GM13977 (cell line): ENCODE measurements around the gene YY1.

Source experiments
- DNase-seq: peaks from one replicate; pipeline ENCODE4 v3.0.0; 2012; ENCODE audit warnings: low spot score
- in situ Hi-C: fragments of 300-500 bp; cut with MboI; formaldehyde crosslinking; loops from one replicate; pipeline ENCODE4 v1.12.0; 2022; ENCODE audit warnings: low sequenced_read_pairs, low pct_unique_long_range_greater_than_20kb, mixed read lengths, inconsistent platforms; ENCODE audit not compliant: unreplicated experiment
- TF ChIP-seq, protein P1 (sequence below): IDR thresholded peaks from 2 replicates; pipeline ENCODE4 v1.5.1; 2012; ENCODE audit warnings: mild to moderate bottlenecking, control low read depth; ENCODE audit not compliant: insufficient read depth; ENCODE audit errors: extremely low read depth, missing control alignments

The YY1 gene

DNA sequence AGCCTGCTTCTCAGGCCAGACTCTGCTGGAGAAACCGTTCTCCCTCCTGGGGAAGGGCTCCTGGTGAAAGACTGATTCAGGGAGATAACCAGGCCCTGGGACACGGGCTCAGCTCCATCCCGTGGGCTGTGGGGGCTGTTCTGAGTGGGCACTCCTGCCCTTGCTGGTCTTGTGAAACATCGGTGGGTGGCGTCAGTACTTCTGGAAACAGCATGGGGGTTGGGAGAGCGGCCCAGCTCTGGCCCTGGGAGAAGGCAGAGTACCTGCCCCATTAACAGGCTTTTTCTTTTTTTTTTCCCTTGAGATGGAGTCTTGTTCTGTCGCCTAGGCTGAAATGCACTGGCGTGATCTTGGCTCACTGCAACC is 85.0 kb downstream of the YY1 start:
- in situ Hi-C loops: no loop called here
- no peak for DNase-seq
- TF ChIP-seq, protein P1, sequence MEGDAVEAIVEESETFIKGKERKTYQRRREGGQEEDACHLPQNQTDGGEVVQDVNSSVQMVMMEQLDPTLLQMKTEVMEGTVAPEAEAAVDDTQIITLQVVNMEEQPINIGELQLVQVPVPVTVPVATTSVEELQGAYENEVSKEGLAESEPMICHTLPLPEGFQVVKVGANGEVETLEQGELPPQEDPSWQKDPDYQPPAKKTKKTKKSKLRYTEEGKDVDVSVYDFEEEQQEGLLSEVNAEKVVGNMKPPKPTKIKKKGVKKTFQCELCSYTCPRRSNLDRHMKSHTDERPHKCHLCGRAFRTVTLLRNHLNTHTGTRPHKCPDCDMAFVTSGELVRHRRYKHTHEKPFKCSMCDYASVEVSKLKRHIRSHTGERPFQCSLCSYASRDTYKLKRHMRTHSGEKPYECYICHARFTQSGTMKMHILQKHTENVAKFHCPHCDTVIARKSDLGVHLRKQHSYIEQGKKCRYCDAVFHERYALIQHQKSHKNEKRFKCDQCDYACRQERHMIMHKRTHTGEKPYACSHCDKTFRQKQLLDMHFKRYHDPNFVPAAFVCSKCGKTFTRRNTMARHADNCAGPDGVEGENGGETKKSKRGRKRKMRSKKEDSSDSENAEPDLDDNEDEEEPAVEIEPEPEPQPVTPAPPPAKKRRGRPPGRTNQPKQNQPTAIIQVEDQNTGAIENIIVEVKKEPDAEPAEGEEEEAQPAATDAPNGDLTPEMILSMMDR: no peak

DNA sequence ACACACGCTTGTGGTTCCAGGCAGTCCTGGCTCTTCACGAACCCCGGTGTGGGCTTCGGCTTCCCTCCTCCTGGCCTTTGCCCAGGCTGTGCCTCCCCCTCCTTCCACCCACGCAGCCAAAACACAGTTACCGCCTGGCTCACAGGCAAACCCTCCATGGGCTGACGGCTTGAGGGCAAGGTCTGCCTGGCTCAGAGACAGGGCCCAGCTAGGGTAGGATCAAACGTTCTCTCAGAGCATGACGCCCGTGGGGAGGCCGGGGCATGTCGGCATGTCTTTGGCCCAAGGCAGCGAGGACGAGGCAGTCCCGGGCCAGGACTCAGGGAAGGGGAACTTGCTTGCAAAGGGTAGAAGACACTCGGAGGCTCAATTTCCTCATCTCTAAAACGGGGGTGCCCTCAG is 86.3 kb downstream of the YY1 start:
- no peak for DNase-seq
- in situ Hi-C loops: no loop called here
- TF ChIP-seq, protein P1: no peak

DNA sequence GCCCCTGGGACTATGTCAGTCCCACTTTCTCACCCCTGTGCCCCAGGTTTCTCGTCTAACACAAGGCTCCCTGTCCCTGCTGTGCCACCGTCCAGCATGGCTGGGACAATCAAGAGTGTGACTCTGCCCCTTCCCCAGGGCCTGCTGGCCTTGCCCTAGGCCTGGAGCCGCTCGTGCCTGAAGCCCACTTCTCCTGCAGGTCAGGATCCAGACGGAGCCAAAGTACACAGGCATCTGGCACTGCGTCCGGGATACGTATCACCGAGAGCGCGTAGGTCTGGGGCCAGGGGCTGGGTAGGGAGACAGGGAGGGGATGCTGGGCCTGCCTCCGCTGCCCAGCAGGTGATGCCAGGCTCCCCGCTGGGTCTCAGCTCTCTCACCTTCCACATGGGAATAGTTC is 87.0 kb downstream of the YY1 start:
- DNase-seq: no peak
- in situ Hi-C loops: no loop called here
- TF ChIP-seq, protein P1: no peak

DNA sequence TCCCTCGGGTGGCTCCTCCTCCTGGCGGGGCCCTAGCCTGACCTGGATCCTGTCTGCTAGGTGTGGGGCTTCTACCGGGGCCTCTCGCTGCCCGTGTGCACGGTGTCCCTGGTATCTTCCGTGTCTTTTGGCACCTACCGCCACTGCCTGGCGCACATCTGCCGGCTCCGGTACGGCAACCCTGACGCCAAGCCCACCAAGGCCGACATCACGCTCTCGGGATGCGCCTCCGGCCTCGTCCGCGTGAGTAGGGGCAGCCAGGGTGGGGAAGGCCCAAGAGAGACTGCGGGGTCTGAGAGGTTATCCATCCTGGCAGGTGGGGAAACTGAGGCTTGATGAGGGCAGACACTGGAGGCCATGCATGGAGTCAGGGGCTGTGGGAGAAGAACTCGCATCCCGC is 88.2 kb downstream of the YY1 start:
- no peak for DNase-seq
- in situ Hi-C loops: no loop called here
- TF ChIP-seq, protein P1: no peak

DNA sequence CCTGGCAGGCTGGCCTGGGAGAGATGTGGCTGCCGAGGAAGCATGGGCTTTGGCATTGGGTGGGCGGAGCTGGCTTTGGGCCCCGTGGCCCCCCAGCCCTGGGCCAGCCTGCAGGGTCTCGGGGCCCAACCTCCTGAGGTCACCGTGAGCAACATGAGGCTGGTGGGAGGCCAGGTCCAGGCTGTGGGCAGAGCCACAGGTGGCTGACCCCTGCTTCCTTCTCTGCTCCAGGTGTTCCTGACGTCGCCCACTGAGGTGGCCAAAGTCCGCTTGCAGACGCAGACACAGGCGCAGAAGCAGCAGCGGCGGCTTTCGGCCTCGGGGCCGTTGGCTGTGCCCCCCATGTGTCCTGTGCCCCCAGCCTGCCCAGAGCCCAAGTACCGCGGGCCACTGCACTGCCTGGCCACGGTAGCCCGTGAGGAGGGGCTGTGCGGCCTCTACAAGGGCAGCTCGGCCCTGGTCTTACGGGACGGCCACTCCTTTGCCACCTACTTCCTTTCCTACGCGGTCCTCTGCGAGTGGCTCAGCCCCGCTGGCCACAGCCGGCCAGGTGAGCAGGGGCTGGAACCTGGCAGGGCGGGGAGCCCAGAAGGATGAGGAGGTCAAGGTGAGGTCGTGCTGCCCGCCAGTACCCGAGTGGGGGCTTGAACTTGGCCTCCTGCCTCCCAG is 89.7 kb downstream of the YY1 start:
- TF ChIP-seq, protein P1: no peak
- no peak for DNase-seq
- in situ Hi-C loops: no loop called here

DNA sequence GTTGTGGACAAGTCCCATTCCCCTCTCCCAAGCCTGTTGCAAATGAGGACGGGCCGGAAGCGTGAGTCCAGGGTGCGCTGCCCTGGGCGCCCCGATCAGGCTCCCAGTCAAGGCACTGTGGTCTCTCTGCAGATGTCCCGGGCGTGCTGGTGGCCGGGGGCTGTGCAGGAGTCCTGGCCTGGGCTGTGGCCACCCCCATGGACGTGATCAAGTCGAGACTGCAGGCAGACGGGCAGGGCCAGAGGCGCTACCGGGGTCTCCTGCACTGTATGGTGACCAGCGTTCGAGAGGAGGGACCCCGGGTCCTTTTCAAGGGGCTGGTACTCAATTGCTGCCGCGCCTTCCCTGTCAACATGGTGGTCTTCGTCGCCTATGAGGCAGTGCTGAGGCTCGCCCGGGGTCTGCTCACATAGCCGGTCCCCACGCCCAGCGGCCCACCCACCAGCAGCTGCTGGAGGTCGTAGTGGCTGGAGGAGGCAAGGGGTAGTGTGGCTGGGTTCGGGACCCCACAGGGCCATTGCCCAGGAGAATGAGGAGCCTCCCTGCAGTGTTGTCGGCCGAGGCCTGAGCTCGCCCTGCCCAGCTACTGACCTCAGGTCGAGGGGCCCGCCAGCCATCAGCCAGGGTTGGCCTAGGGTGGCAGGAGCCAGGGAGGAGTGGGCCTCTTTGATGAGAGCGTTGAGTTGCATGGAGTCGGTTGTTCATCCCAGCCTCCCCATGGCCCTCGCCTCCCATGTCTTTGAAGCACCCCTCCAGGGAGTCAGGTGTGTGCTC is 90.5 kb downstream of the YY1 start:
- in situ Hi-C loops: no loop called here
- TF ChIP-seq, protein P1: no peak
- no peak for DNase-seq

DNA sequence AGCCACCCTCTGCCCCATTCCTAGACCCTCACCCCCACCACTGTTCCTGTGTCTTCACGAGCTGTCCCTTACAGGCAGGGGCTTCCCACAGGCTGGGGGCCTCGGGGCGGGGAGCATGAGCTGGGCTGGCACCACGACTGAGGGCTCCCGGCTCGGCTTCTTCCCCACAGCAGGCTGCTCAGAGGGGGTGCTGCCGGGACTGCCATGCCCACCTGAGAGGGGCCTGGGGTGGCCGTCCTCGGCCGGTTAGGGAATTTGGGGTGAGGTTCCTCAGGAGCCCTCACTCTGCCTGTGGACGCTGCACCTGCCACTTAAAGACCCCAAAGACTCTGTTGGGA is 91.0 kb downstream of the YY1 start:
- in situ Hi-C loops: no loop called here
- no peak for DNase-seq
- TF ChIP-seq, protein P1: no peak
